Calu3 (cell line): Measurements from ENCODE around the gene LIMS2. TPM values are rescaled to one million over a fixed set of nuclear protein-coding genes. Genes with fewer than 3 reads are reported as not detected.

Experiments used
- BruUV-seq: library from RNA; stranded (reverse); fragments of 400-500 nt; replicated peaks from 2 replicates; lab custom pipeline; 2021; lab: Mats Ljungman, UMichigan
- CTCF ChIA-PET: fragments of 300-600 bp; sonication (Branson Sonifier 250); formaldehyde crosslinking; loops from one replicate; lab custom pipeline; 2022; ENCODE audit warnings: antibody characterized with exemption; lab: Charles Lee
- DNase-seq: peaks from one replicate; pipeline ENCODE4 v3.0.0; 2022
- H3K27ac Mint-ChIP-seq: one replicate; pipeline ENCODE4 v1.8.0; 2022; ENCODE audit warnings: mixed read lengths; ENCODE audit not compliant: unreplicated experiment
- H3K27me3 Mint-ChIP-seq: one replicate; pipeline ENCODE4 v1.8.0; 2022; ENCODE audit warnings: mixed read lengths; ENCODE audit not compliant: unreplicated experiment
- H3K36me3 Mint-ChIP-seq: one replicate; pipeline ENCODE4 v1.8.0; 2022; ENCODE audit warnings: mild to moderate bottlenecking, moderate library complexity, mixed read lengths; ENCODE audit not compliant: insufficient read depth, unreplicated experiment
- H3K4me1 Mint-ChIP-seq: one replicate; pipeline ENCODE4 v1.8.0; 2022; ENCODE audit warnings: mild to moderate bottlenecking, low read depth, mixed read lengths; ENCODE audit not compliant: unreplicated experiment
- H3K4me3 Mint-ChIP-seq: one replicate; pipeline ENCODE4 v1.8.0; 2022; ENCODE audit warnings: mild to moderate bottlenecking, low read depth, moderate library complexity, mixed read lengths; ENCODE audit not compliant: unreplicated experiment
- H3K9me3 Mint-ChIP-seq: one replicate; pipeline ENCODE4 v1.8.0; 2022; ENCODE audit warnings: low read depth, mixed read lengths; ENCODE audit not compliant: unreplicated experiment
- intact Hi-C: fragments of 100-400 bp; cut with micrococcal nuclease; formaldehyde crosslinking; loops from one replicate; pipeline ENCODE4 v1.10.0; 2022; ENCODE audit not compliant: unreplicated experiment
- total RNA-seq: library from RNA; stranded (reverse); gene quantifications from 2 replicates; pipeline ENCODE4 v1.2.3, GENCODE V29; 2022
- TF ChIP-seq, protein P1 (sequence below): fragments of 200-600 bp; IDR thresholded peaks from one replicate; pipeline ENCODE4 v1.8.0; 2022; ENCODE audit warnings: antibody characterized with exemption; ENCODE audit not compliant: unreplicated experiment

Gene LIMS2
- total RNA-seq, 1 experiment from 2014 or later = 0.31 TPM

GRCh38 chr2:127623388-127624319, 51.7 kb downstream of the LIMS2 start:
- no peak for DNase-seq
- intact Hi-C loops = no loop called here
- no peak overlapping the region for H3K27ac Mint-ChIP-seq
- TF ChIP-seq, protein P1, sequence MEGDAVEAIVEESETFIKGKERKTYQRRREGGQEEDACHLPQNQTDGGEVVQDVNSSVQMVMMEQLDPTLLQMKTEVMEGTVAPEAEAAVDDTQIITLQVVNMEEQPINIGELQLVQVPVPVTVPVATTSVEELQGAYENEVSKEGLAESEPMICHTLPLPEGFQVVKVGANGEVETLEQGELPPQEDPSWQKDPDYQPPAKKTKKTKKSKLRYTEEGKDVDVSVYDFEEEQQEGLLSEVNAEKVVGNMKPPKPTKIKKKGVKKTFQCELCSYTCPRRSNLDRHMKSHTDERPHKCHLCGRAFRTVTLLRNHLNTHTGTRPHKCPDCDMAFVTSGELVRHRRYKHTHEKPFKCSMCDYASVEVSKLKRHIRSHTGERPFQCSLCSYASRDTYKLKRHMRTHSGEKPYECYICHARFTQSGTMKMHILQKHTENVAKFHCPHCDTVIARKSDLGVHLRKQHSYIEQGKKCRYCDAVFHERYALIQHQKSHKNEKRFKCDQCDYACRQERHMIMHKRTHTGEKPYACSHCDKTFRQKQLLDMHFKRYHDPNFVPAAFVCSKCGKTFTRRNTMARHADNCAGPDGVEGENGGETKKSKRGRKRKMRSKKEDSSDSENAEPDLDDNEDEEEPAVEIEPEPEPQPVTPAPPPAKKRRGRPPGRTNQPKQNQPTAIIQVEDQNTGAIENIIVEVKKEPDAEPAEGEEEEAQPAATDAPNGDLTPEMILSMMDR = no peak
- no peak overlapping the region for H3K4me3 Mint-ChIP-seq
- H3K4me1 Mint-ChIP-seq = no peaks in the 10 kb centered on the region
- H3K9me3 Mint-ChIP-seq = no peaks in the 10 kb centered on the region
- peaks cover 27% of the 10 kb centered on the region for H3K27me3 Mint-ChIP-seq
- no TSS peak for BruUV-seq
- CTCF ChIA-PET = interaction anchor here (0.7 kb wide), 1 partner anchor 87 kb away, joined by 6 read pairs; no protein-coding TSS in a partner anchor
- no peaks in the 10 kb centered on the region for H3K36me3 Mint-ChIP-seq

- H3K27me3 Mint-ChIP-seq = peaks cover 36% of the 10 kb centered on the region
- intact Hi-C loops = no loop called here
Observed at GRCh38 chr2:127622561-127623387, 52.6 kb downstream of the LIMS2 start.

DNA sequence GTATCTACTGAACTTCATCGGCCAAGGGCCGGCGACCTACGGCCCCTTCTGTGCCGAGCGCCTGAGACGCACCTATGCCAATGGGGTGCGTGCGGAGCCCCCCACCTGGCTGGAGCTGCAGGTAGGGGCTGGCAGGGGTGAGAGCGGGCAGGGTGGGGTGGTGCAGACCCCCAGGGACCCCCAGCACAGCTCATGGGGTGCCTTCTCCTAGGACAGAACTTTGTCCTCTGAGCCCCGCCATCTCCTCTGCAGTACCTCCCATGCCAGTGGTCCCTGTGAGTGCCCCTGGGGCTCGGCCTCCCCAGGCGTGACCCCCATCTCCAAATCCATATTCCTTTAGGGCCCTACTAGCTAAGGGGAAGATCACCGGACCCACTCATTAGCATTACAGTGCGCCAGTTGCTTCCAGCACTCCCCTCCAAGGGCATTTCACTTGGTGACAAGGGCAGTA, 53.3 kb downstream of the LIMS2 start:
- TF ChIP-seq, protein P1 = no peak
- Mint-ChIP-seq H3K4me1 (no peaks in the 10 kb centered on the region), H3K4me3 (no peak overlapping the region), H3K27me3 (peaks cover 44% of the 10 kb centered on the region), H3K27ac (no peak overlapping the region), H3K9me3 (no peaks in the 10 kb centered on the region), H3K36me3 (no peaks in the 10 kb centered on the region)
- intact Hi-C loops = no loop called here
- DNase-seq = no peak
- CTCF ChIA-PET = no interaction called here
- BruUV-seq = no TSS peak

More at GRCh38 chr2:127622561-127623387, 52.6 kb downstream of the LIMS2 start:
- H3K9me3 Mint-ChIP-seq = no peaks in the 10 kb centered on the region
- no TSS peak for BruUV-seq
- no peaks in the 10 kb centered on the region for H3K4me1 Mint-ChIP-seq
- no peak overlapping the region for H3K4me3 Mint-ChIP-seq
- CTCF ChIA-PET = no interaction called here
- H3K36me3 Mint-ChIP-seq = no peaks in the 10 kb centered on the region
- TF ChIP-seq, protein P1 = no peak
- DNase-seq = no peak
- no peak overlapping the region for H3K27ac Mint-ChIP-seq

DNA sequence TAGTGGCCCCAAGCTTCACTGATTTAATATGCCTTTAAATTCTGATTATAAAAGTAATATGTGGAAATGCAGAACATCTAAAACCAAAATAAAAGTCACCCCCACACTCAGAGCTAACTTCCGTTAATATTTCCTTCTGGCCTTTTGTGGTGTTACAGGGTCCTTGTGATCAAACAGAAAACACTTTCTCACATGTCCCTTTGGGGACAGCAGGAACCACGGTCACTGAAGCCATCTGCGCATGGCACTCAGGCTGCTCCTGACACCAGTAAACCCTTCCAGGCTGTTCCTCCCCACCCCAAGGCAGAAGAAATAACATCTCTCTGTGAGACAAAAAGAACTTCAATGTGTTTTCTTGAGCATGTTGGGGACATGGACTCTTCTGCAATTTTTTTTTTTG, 54.5 kb downstream of the LIMS2 start:
- H3K4me1 Mint-ChIP-seq = no peaks in the 10 kb centered on the region
- no TSS peak for BruUV-seq
- no peaks in the 10 kb centered on the region for H3K9me3 Mint-ChIP-seq
- H3K27me3 Mint-ChIP-seq = peaks cover 48% of the 10 kb centered on the region
- no peak overlapping the region for H3K4me3 Mint-ChIP-seq
- intact Hi-C loops = no loop called here
- no peak for DNase-seq
- CTCF ChIA-PET = interaction anchor here (0.7 kb wide), 2 partner anchors 45 to 82 kb away, joined by 3 to 4 read pairs; no protein-coding TSS in a partner anchor
- H3K36me3 Mint-ChIP-seq = no peaks in the 10 kb centered on the region
- H3K27ac Mint-ChIP-seq = no peak overlapping the region
- TF ChIP-seq, protein P1 = no peak
